Activated CD8-positive, alpha-beta T cell treated with anti-CD3 and anti-CD28 coated beads for 36 hours (primary cell): ENCODE results near the gene SLC2A14. TPM values are rescaled to one million over a fixed set of nuclear protein-coding genes. Genes with fewer than 3 reads are reported as not detected.
"Not testable (repeated sequence)": the region's sequence is repeated elsewhere in the genome, so short reads cannot be mapped to it uniquely, and the experiment has no call there.

Experiments
- ATAC-seq: fragments of 200-7000 bp; cut with Tn5 transposase; one replicate; pipeline ENCODE4 v1.10.0; 2021; ENCODE audit warnings: mild to moderate bottlenecking, moderate library complexity
- CTCF ChIA-PET: fragments of 350-600 bp; sonication (Branson Sonifier 250); formaldehyde crosslinking; loops from one replicate; lab custom pipeline; 2021; ENCODE audit warnings: antibody characterized with exemption; lab: Charles Lee
- POLR2A ChIA-PET: fragments of 350-600 bp; sonication (Branson Sonifier 250); formaldehyde crosslinking; loops from one replicate; lab custom pipeline; 2021; ENCODE audit warnings: antibody characterized with exemption; lab: Charles Lee
- DNase-seq: peaks from one replicate; pipeline ENCODE4 v3.0.0-alpha.2; 2020
- H3K27ac Mint-ChIP-seq: one replicate; pipeline ENCODE4 v1.8.0; 2021; ENCODE audit warnings: mild to moderate bottlenecking, mixed read lengths
- H3K27me3 Mint-ChIP-seq: one replicate; pipeline ENCODE4 v1.8.0; 2021; ENCODE audit warnings: mixed read lengths
- H3K36me3 Mint-ChIP-seq: one replicate; pipeline ENCODE4 v1.8.0; 2021; ENCODE audit warnings: low read depth, mixed read lengths
- H3K4me1 Mint-ChIP-seq: one replicate; pipeline ENCODE4 v1.8.0; 2021; ENCODE audit warnings: low read depth, mixed read lengths
- H3K4me3 Mint-ChIP-seq: one replicate; pipeline ENCODE4 v1.8.0; 2021; ENCODE audit warnings: mild to moderate bottlenecking, moderate library complexity, mixed read lengths
- H3K9me3 Mint-ChIP-seq: one replicate; pipeline ENCODE4 v1.8.0; 2021; ENCODE audit warnings: mixed read lengths
- intact Hi-C: fragments of 100-400 bp; cut with micrococcal nuclease; formaldehyde crosslinking; loops from one replicate; pipeline ENCODE4 v1.10.0; 2022
- total RNA-seq, 2 experiments: library from RNA; stranded (reverse); gene quantifications; one replicate each; pipeline ENCODE4 v1.2.3, GENCODE V29; 2021
- TF ChIP-seq, protein P1 (sequence below): fragments of 200-600 bp; IDR thresholded peaks from one replicate; pipeline ENCODE4 v1.8.0; 2022; ENCODE audit warnings: antibody characterized with exemption, mild to moderate bottlenecking

Gene SLC2A14
- total RNA-seq, 2 experiments from 2014 or later: 0.22 to 0.29 TPM

DNA sequence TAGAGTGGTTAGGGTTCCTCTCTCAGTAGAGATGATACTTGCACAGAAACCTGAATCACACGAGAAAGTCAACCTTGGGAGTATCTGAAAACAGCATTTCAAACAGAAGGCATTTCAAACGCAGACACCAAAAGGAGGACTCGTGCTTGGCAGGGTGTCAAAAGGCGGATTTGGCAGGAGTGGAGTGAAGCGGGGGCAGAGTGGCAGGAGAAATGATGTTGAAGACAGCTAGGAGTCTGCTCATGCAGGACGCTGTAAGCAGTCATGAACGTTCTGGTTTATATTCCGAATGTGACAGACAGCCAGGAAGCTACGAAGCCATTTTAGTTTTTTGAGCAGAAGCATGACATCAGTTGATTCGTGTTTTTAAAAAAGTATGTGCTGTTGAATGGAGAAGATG is 33.5 kb downstream of the SLC2A14 start:
- H3K9me3 Mint-ChIP-seq, ATAC-seq, DNase-seq, H3K4me3 Mint-ChIP-seq, POLR2A ChIA-PET, CTCF ChIA-PET, H3K36me3 Mint-ChIP-seq, H3K27me3 Mint-ChIP-seq, H3K4me1 Mint-ChIP-seq, intact Hi-C loops, H3K27ac Mint-ChIP-seq: not testable (repeated sequence)

DNA sequence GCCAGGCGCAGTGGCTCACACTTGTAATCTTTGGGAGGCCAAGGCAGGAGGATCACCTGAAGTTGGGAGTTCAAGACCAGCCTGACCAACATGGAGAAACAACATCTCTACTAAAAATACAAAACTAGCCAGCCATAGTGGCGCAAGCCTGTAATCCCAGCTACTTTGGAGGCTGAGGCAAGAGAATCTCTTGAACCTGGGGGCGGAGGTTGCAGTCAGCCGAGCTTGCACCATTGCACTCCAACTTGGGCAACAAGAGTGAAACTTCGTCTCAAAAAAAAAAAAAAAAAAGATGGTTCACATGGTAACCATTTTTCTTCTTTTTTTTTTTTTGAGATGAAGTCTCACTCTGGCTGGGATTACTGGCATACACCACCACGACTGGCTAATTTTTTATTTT is 35.3 kb downstream of the SLC2A14 start:
- CTCF ChIA-PET: no interaction called here
- TF ChIP-seq, protein P1, sequence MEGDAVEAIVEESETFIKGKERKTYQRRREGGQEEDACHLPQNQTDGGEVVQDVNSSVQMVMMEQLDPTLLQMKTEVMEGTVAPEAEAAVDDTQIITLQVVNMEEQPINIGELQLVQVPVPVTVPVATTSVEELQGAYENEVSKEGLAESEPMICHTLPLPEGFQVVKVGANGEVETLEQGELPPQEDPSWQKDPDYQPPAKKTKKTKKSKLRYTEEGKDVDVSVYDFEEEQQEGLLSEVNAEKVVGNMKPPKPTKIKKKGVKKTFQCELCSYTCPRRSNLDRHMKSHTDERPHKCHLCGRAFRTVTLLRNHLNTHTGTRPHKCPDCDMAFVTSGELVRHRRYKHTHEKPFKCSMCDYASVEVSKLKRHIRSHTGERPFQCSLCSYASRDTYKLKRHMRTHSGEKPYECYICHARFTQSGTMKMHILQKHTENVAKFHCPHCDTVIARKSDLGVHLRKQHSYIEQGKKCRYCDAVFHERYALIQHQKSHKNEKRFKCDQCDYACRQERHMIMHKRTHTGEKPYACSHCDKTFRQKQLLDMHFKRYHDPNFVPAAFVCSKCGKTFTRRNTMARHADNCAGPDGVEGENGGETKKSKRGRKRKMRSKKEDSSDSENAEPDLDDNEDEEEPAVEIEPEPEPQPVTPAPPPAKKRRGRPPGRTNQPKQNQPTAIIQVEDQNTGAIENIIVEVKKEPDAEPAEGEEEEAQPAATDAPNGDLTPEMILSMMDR: no peak
- Mint-ChIP-seq H3K27ac (no peak overlapping the region), H3K36me3 (no peaks in the 10 kb centered on the region), H3K27me3 (peaks cover 5% of the 10 kb centered on the region), H3K4me3 (no peak overlapping the region), H3K9me3 (no peaks in the 10 kb centered on the region), H3K4me1 (peaks cover under 1% of the 10 kb centered on the region)
- DNase-seq: no peak
- POLR2A ChIA-PET: interaction anchor here (0.6 kb wide), 1 partner anchor 157 kb away, joined by 4 read pairs; no protein-coding TSS in a partner anchor
- intact Hi-C loops: no loop called here
- ATAC-seq: no peak

DNA sequence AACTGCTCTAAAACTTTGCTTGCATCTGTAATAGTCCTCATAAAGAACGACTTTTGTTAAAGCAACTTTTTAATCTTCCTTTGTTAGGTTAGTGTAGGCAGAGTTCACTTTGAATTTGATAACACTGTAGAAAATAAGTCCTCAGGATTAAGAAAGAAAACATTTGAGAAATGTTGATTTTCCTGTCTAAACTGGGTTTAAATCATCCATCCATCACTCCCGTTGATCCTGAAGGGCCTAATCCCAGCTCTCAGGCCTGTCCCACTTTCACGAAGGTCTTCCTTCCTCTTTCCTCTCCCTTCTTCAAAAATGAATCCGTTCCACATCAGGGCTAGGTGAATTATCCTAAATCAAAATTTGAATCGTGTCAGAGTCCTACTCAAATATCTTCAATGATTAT is 36.9 kb downstream of the SLC2A14 start:
- ChIA-PET CTCF (no interaction called here), POLR2A (no interaction called here)
- ATAC-seq: no peak
- no peak overlapping the region for H3K4me3 Mint-ChIP-seq
- peaks cover 2% of the 10 kb centered on the region for H3K4me1 Mint-ChIP-seq
- no peaks in the 10 kb centered on the region for H3K9me3 Mint-ChIP-seq
- intact Hi-C loops: no loop called here
- TF ChIP-seq, protein P1: no peak
- H3K27me3 Mint-ChIP-seq: peaks cover 2% of the 10 kb centered on the region
- H3K27ac Mint-ChIP-seq: no peak overlapping the region
- no peaks in the 10 kb centered on the region for H3K36me3 Mint-ChIP-seq
- DNase-seq: no peak

DNA sequence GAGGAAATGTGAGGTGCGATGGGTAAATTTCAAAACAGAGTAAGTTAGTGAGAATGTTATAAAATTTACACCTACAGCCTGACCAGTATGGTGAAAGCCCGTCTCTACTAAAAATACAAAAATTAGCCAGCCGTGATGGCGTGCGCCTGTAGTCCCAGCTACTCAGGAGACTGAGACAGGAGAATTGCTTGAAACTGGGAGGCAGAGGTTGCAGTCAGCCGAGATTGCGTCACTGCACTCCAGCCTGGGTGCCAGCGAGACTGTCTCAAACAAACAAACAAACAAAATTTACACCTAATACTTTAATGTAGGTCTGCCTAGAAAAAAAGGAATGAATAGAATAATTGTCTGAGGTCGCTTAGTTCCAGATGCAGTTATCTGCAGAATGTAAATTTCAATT is 37.6 kb downstream of the SLC2A14 start:
- no peak for DNase-seq
- CTCF ChIA-PET: interaction anchor here (1.3 kb wide), 1 partner anchor 17 kb away, joined by 5 read pairs; no protein-coding TSS in a partner anchor
- Mint-ChIP-seq H3K27ac (no peak overlapping the region), H3K27me3 (peaks cover 2% of the 10 kb centered on the region), H3K36me3 (no peaks in the 10 kb centered on the region), H3K9me3 (no peaks in the 10 kb centered on the region), H3K4me3 (no peak overlapping the region), H3K4me1 (peaks cover 2% of the 10 kb centered on the region)
- ATAC-seq: no peak
- intact Hi-C loops: no loop called here
- POLR2A ChIA-PET: no interaction called here
- TF ChIP-seq, protein P1: no peak

DNA sequence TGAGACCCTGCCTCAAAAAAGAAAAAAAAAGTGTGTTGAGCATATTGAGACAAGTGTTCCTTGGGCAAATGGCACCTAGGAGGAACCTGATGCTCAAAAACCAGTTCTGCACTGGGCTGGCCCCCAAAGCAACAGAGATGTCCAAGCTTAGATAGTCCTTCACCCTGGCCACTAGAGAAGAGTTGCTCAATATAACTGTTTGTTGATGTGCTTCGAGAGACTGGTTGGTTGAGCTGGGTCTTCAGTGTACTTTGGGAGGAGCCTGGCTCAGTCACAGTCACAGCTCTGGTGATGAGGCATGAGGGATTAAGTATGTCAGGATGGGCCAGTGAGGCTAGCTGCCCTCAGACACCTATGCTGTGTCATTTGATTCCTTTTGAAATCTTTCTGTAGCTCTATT is 38.0 kb downstream of the SLC2A14 start:
- DNase-seq: no peak
- H3K36me3 Mint-ChIP-seq: no peaks in the 10 kb centered on the region
- POLR2A ChIA-PET: no interaction called here
- H3K4me1 Mint-ChIP-seq: peaks cover 2% of the 10 kb centered on the region
- CTCF ChIA-PET: interaction anchor here (1.3 to 1.9 kb wide), 2 partner anchors 17 to 275 kb away, joined by 5 read pairs; no protein-coding TSS in a partner anchor
- ATAC-seq: no peak
- H3K27ac Mint-ChIP-seq: no peak overlapping the region
- no peak overlapping the region for H3K4me3 Mint-ChIP-seq
- intact Hi-C loops: no loop called here
- TF ChIP-seq, protein P1: no peak
- no peaks in the 10 kb centered on the region for H3K9me3 Mint-ChIP-seq
- peaks cover 2% of the 10 kb centered on the region for H3K27me3 Mint-ChIP-seq
